GM21786 (cell line): ENCODE results near the gene LRP2BP.
"Not testable (repeated sequence)": the region's sequence is repeated elsewhere in the genome, so short reads cannot be mapped to it uniquely, and the experiment has no call there.

ENCODE experiments used
- ATAC-seq: cut with Tn5 transposase; IDR thresholded peaks from one replicate; pipeline ENCODE4 v1.9.1; 2021; ENCODE audit not compliant: unreplicated experiment

Gene LRP2BP

GRCh38 chr4:185362570-185362969, 33.2 kb downstream of the LRP2BP start:
- ATAC-seq, result not testable (repeated sequence)

GRCh38 chr4:185361872-185362271, 33.9 kb downstream of the LRP2BP start:
- no peak for ATAC-seq

GRCh38 chr4:185359767-185360446, 35.8 kb downstream of the LRP2BP start:
- ATAC-seq, result no peak

- ATAC-seq, result no peak
These were observed 36.8 kb downstream of the LRP2BP start for GRCh38 chr4:185358959-185359358.

GRCh38 chr4:185358514-185358913, 37.2 kb downstream of the LRP2BP start:
- no peak for ATAC-seq

- no peak for ATAC-seq
These were observed 37.8 kb downstream of the LRP2BP start for GRCh38 chr4:185357733-185358440.

GRCh38 chr4:185357211-185357610, 38.5 kb downstream of the LRP2BP start:
- no peak for ATAC-seq

- ATAC-seq, result no peak
These were observed 43.0 kb downstream of the LRP2BP start for GRCh38 chr4:185352741-185353140.

- no peak for ATAC-seq
These were observed 43.5 kb downstream of the LRP2BP start for GRCh38 chr4:185352202-185352601.

GRCh38 chr4:185351691-185352090, 44.0 kb downstream of the LRP2BP start:
- no peak for ATAC-seq

- ATAC-seq, result no peak
These were observed 48.6 kb downstream of the LRP2BP start for GRCh38 chr4:185346975-185347601.

GRCh38 chr4:185344743-185345538, 50.8 kb downstream of the LRP2BP start:
- peak; percentile 62 for ATAC-seq

- ATAC-seq, result no peak
These were observed 51.8 kb downstream of the LRP2BP start for GRCh38 chr4:185343726-185344581.

- ATAC-seq, result peak; percentile 64
These were observed 53.9 kb downstream of the LRP2BP start for GRCh38 chr4:185341841-185342240.

GRCh38 chr4:185341377-185341776, 54.3 kb downstream of the LRP2BP start:
- peak; percentile 1 for ATAC-seq

- ATAC-seq, result no peak
These were observed 55.8 kb downstream of the LRP2BP start for GRCh38 chr4:185339941-185340340.

- no peak for ATAC-seq
These were observed 60.1 kb downstream of the LRP2BP start for GRCh38 chr4:185335579-185335978.

- ATAC-seq, result no peak
These were observed 61.4 kb downstream of the LRP2BP start for GRCh38 chr4:185334326-185334725.

GRCh38 chr4:185332575-185333464, 62.9 kb downstream of the LRP2BP start:
- ATAC-seq, result peak; percentile 88
